ENCODE data around the gene CRELD1.
"Not testable (repeated sequence)": the region's sequence is repeated elsewhere in the genome, so short reads cannot be mapped to it uniquely, and the experiment has no call there.

The CRELD1 gene

GRCh38 chr3:9935966-9936510 is 2.4 kb downstream of the CRELD1 start:
- no peak for DNase-seq (ENCODE audit: low read depth)
- H3K4me3 ChIP-seq (ENCODE audit: low read depth, low read length): no peak overlapping the region
- TF ChIP-seq CTCF (IDR thresholded peaks at IDR 0.05; ENCODE audit: low read depth, low read length) (no peak), MYC (IDR thresholded peaks at IDR 0.05; ENCODE audit: low read depth, low read length) (no peak), MAX (IDR thresholded peaks at IDR 0.05; ENCODE audit: low read depth, low read length) (no peak), POLR2A (IDR thresholded peaks at IDR 0.05; ENCODE audit: extremely low read depth, insufficient read length) (no peak)

- no peak overlapping the region for H3K4me3 ChIP-seq (ENCODE audit: low read depth, low read length)
- no peak for DNase-seq (ENCODE audit: low read depth)
- no peak for TF ChIP-seq MYC (IDR thresholded peaks at IDR 0.05; ENCODE audit: low read depth, low read length)
- no peak for TF ChIP-seq MAX (IDR thresholded peaks at IDR 0.05; ENCODE audit: low read depth, low read length)
- TF ChIP-seq CTCF (IDR thresholded peaks at IDR 0.05; ENCODE audit: low read depth, low read length): no peak
- TF ChIP-seq POLR2A (IDR thresholded peaks at IDR 0.05; ENCODE audit: extremely low read depth, insufficient read length): no peak
Measured at GRCh38 chr3:9937486-9938238, 4.0 kb downstream of the CRELD1 start.

- DNase-seq (ENCODE audit: low read depth): no peak
- no peak overlapping the region for H3K4me3 ChIP-seq (ENCODE audit: low read depth, low read length)
- TF ChIP-seq MYC (IDR thresholded peaks at IDR 0.05; ENCODE audit: low read depth, low read length) (no peak), CTCF (IDR thresholded peaks at IDR 0.05; ENCODE audit: low read depth, low read length) (no peak), MAX (IDR thresholded peaks at IDR 0.05; ENCODE audit: low read depth, low read length) (no peak), POLR2A (IDR thresholded peaks at IDR 0.05; ENCODE audit: extremely low read depth, insufficient read length) (no peak)
Measured at GRCh38 chr3:9938966-9939365, 5.3 kb downstream of the CRELD1 start.

GRCh38 chr3:9939906-9940305 is 6.3 kb downstream of the CRELD1 start:
- DNase-seq (ENCODE audit: low read depth); H3K4me3 ChIP-seq (ENCODE audit: low read depth, low read length): not testable (repeated sequence)

GRCh38 chr3:9940746-9941145 is 7.1 kb downstream of the CRELD1 start:
- H3K4me3 ChIP-seq (ENCODE audit: low read depth, low read length): no peak overlapping the region
- DNase-seq (ENCODE audit: low read depth): no peak
- TF ChIP-seq POLR2A (IDR thresholded peaks at IDR 0.05; ENCODE audit: extremely low read depth, insufficient read length) (no peak), MYC (IDR thresholded peaks at IDR 0.05; ENCODE audit: low read depth, low read length) (no peak), MAX (IDR thresholded peaks at IDR 0.05; ENCODE audit: low read depth, low read length) (no peak), CTCF (IDR thresholded peaks at IDR 0.05; ENCODE audit: low read depth, low read length) (no peak)

GRCh38 chr3:9942164-9942563 is 8.5 kb downstream of the CRELD1 start:
- no peak for TF ChIP-seq POLR2A (IDR thresholded peaks at IDR 0.05; ENCODE audit: extremely low read depth, insufficient read length)
- TF ChIP-seq MAX (IDR thresholded peaks at IDR 0.05; ENCODE audit: low read depth, low read length): no peak
- no peak for TF ChIP-seq MYC (IDR thresholded peaks at IDR 0.05; ENCODE audit: low read depth, low read length)
- no peak for TF ChIP-seq CTCF (IDR thresholded peaks at IDR 0.05; ENCODE audit: low read depth, low read length)
- H3K4me3 ChIP-seq (ENCODE audit: low read depth, low read length): no peak overlapping the region
- no peak for DNase-seq (ENCODE audit: low read depth)

All from NB4 (cell line).